K562 (cell line): Measurements from ENCODE around the gene PPIE. TPM values are rescaled to one million over a fixed set of nuclear protein-coding genes. Genes with fewer than 3 reads are reported as not detected.

Source experiments
- CBX3 ChIP-seq, 2 experiments: IDR thresholded peaks; 1 replicate in 1 of 2; 2 replicates in 1 of 2; pipeline ENCODE4 v1.6.1; 2012; ENCODE audit warnings: inconsistent platforms in 2 of 2, low read length in 2 of 2, borderline replicate concordance in 1 of 2, control low read depth in 1 of 2
- CEBPB ChIP-seq: fragments of 450-650 bp; IDR thresholded peaks from 2 replicates; pipeline ENCODE4 v1.6.1; 2016; ENCODE audit warnings: missing genetic modification characterization, missing compliant biosample characterization
- CHCHD3 ChIP-seq: fragments of 250-450 bp; sonication (Bioruptor Pico); IDR thresholded peaks from 2 replicates; pipeline ENCODE4 v2.1.2; 2022; ENCODE audit warnings: mild to moderate bottlenecking
- CREB1 ChIP-seq, 2 experiments: sonication (generic) in 1 of 2; formaldehyde crosslinking in 1 of 2; IDR thresholded peaks; 2 replicates each; pipeline versions ENCODE4 v1.6.1 to v1.8.0; 2012 to 2022; ENCODE audit warnings: inconsistent platforms in 1 of 2, mild to moderate bottlenecking in 1 of 2, missing genetic modification reagents in 1 of 2, moderate library complexity in 1 of 2
- DMBX1 ChIP-seq: fragments of 250-450 bp; sonication (Bioruptor Pico); IDR thresholded peaks from 2 replicates; pipeline ENCODE4 v1.8.0; 2022; ENCODE audit warnings: inconsistent platforms, mild to moderate bottlenecking, moderate library complexity, borderline replicate concordance
- GABPB2 ChIP-seq: fragments of 250-450 bp; sonication (Bioruptor Pico); conservative IDR thresholded peaks from 2 replicates; pipeline ENCODE4 v1.5.1; 2021; ENCODE audit warnings: mild to moderate bottlenecking
- NCOA2 ChIP-seq, 2 experiments: fragments of 450-650 bp; IDR thresholded peaks; 2 replicates each; pipeline ENCODE4 v1.6.1; 2018; ENCODE audit warnings: mild to moderate bottlenecking in 2 of 2, moderate library complexity in 1 of 2; ENCODE audit not compliant: partially characterized antibody in 2 of 2
- NFIC ChIP-seq: fragments of 450-650 bp; IDR thresholded peaks from 2 replicates; pipeline ENCODE4 v1.6.1; 2017; ENCODE audit warnings: mild to moderate bottlenecking, inconsistent platforms
- SIX5 ChIP-seq, 2 experiments: IDR thresholded peaks; 2 replicates each; pipeline ENCODE4 v1.6.1; 2011; ENCODE audit warnings: low read length in 2 of 2, borderline replicate concordance in 1 of 2, low read depth in 1 of 2, mild to moderate bottlenecking in 1 of 2, moderate library complexity in 1 of 2; ENCODE audit not compliant: insufficient read depth in 1 of 2
- SP1 ChIP-seq: sonication (generic); formaldehyde crosslinking; IDR thresholded peaks from 2 replicates; pipeline ENCODE4 v1.8.1; 2022; ENCODE audit warnings: mild to moderate bottlenecking, missing genetic modification reagents
- ZBTB1 ChIP-seq: sonication (generic); formaldehyde crosslinking; IDR thresholded peaks from 2 replicates; pipeline ENCODE4 v1.8.1; 2023; ENCODE audit warnings: missing genetic modification reagents, low read depth, mild to moderate bottlenecking, borderline replicate concordance
- ZFP30 ChIP-seq: fragments of 250-450 bp; sonication (Bioruptor Pico); IDR thresholded peaks from 2 replicates; pipeline ENCODE4 v1.8.0; 2022; ENCODE audit warnings: moderate library complexity, mild to moderate bottlenecking, inconsistent platforms, borderline replicate concordance
- ZNF354B ChIP-seq: fragments of 250-450 bp; sonication (Bioruptor Pico); IDR thresholded peaks from 2 replicates; pipeline ENCODE4 v1.4.0; 2020
- ZNF431 ChIP-seq: sonication (generic); formaldehyde crosslinking; IDR thresholded peaks from 2 replicates; pipeline ENCODE4 v1.8.0; 2022; ENCODE audit warnings: mild to moderate bottlenecking, missing genetic modification reagents
- ZNF551 ChIP-seq: fragments of 250-450 bp; sonication (Bioruptor Pico); IDR thresholded peaks from 2 replicates; pipeline ENCODE4 v1.5.0; 2021; ENCODE audit warnings: mild to moderate bottlenecking, moderate library complexity
- polyA plus RNA-seq, 8 experiments: library from polyadenylated mRNA; depleted of rRNA in 4 of 8; stranded (reverse) in 5 of 8; unstranded in 3 of 8; fragments of >200 nt; fragmentation: Nextera tagmentation in 2 of 8; fragmentation: Illumina TruSeq in 1 of 8; extraction: Ambion mirVana in 2 of 8; extraction: Trizol in 1 of 8; gene quantifications; 2 replicates each; pipeline versions ENCODE4 v1.2.1 to v1.2.3, GENCODE V29; 2011 to 2014; ENCODE audit warnings: inconsistent platforms in 1 of 8, missing spikeins in 1 of 8
- total RNA-seq, 7 experiments: library from RNA; depleted of rRNA in 6 of 7; stranded (reverse); fragments of >200 nt in 6 of 7; fragmentation: Illumina TruSeq in 2 of 7; extraction: Trizol in 2 of 7; gene quantifications; 2 replicates each; pipeline versions ENCODE4 v1.2.1 to v1.2.3, GENCODE V29; 2011 to 2021; ENCODE audit warnings: low replicate concordance in 1 of 7
- TF ChIP-seq, protein P1 (sequence below): fragments of 450-650 bp; IDR thresholded peaks from 2 replicates; pipeline ENCODE4 v1.7.1; 2018; ENCODE audit warnings: mild to moderate bottlenecking, low read depth; ENCODE audit not compliant: partially characterized antibody
- TF ChIP-seq, protein P2 (sequence below): IDR thresholded peaks from 2 replicates; pipeline ENCODE4 v1.6.1; 2011; ENCODE audit warnings: borderline replicate concordance, low read depth, mild to moderate bottlenecking, moderate library complexity, low read length; ENCODE audit not compliant: insufficient read depth, poor library complexity, severe bottlenecking
- TF ChIP-seq, protein P3 (sequence below): fragments of 450-650 bp; IDR thresholded peaks from 2 replicates; pipeline ENCODE4 v1.6.1; 2018; ENCODE audit not compliant: partially characterized antibody

PPIE gene
- total and polyA plus RNA-seq, 9 of the 15 experiments (the other 6 are each of a cell fraction or from before 2014, with no cell fraction given), result 75.4 to 444 (median 131) TPM

DNA sequence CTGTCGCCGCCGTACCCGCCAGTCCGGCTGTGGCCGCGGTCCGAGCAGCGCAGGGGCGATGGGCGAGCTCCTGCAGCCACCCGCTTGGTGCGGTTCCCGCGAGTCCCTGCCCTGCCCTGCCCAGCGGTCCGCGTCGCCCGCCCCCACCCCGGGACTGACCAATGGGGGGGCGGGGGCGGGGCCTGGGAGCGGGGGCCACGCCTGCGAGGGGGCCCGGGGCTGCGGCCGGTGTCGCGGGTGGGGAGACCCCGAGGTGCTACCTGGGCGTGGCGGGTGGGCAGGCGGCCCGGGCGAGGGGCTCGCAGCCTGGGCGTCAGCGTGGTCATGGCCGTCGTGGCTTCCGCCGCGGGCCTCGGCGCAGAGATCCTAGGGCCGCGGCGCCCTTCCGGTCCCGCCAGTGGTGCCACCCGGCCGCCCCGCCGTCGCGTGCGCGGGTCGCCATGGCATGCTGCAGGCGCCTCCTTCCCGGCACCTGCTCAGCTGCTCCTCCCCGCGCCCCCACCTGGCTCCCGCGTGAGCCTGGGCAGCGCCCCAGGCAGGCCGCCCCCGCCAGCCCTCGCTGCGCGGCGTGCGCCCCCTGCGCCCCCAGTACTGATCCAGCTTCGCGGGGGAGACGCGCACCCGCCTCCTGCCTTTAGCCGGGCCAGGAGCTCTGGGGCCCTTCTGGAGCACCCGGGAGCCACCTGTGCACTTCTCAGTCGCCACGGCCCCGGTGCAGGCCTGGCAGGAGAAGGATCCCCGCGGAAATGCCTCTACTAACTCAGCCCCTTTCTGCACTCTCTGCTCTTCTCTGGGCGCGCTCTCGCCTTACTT lies 50.3 kb downstream of the PPIE start, which contains the start of gene BMP8B (continued):
- TF ChIP-seq, protein P1, sequence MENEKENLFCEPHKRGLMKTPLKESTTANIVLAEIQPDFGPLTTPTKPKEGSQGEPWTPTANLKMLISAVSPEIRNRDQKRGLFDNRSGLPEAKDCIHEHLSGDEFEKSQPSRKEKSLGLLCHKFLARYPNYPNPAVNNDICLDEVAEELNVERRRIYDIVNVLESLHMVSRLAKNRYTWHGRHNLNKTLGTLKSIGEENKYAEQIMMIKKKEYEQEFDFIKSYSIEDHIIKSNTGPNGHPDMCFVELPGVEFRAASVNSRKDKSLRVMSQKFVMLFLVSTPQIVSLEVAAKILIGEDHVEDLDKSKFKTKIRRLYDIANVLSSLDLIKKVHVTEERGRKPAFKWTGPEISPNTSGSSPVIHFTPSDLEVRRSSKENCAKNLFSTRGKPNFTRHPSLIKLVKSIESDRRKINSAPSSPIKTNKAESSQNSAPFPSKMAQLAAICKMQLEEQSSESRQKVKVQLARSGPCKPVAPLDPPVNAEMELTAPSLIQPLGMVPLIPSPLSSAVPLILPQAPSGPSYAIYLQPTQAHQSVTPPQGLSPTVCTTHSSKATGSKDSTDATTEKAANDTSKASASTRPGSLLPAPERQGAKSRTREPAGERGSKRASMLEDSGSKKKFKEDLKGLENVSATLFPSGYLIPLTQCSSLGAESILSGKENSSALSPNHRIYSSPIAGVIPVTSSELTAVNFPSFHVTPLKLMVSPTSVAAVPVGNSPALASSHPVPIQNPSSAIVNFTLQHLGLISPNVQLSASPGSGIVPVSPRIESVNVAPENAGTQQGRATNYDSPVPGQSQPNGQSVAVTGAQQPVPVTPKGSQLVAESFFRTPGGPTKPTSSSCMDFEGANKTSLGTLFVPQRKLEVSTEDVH, result no peak
- TF ChIP-seq SIX5 (IDR thresholded peaks at IDR 0.05; ENCODE audit: borderline replicate concordance in 1 of 2, insufficient read depth in 1 of 2, low read depth in 1 of 2, low read length in 2 of 2), result no peak
- TF ChIP-seq DMBX1, result peak; percentile 38; the same call in 1 of the 2 replicates
- no peak for TF ChIP-seq ZNF354B (CRISPR knock-in tag)
- TF ChIP-seq ZBTB1 (CRISPR knock-in tag), result peak; percentile 70
- no peak for TF ChIP-seq CHCHD3 (CRISPR knock-in tag)
- no peak for TF ChIP-seq ZNF551 (CRISPR knock-in tag)
- no peak for TF ChIP-seq GABPB2 (CRISPR knock-in tag)
- TF ChIP-seq, protein P2, sequence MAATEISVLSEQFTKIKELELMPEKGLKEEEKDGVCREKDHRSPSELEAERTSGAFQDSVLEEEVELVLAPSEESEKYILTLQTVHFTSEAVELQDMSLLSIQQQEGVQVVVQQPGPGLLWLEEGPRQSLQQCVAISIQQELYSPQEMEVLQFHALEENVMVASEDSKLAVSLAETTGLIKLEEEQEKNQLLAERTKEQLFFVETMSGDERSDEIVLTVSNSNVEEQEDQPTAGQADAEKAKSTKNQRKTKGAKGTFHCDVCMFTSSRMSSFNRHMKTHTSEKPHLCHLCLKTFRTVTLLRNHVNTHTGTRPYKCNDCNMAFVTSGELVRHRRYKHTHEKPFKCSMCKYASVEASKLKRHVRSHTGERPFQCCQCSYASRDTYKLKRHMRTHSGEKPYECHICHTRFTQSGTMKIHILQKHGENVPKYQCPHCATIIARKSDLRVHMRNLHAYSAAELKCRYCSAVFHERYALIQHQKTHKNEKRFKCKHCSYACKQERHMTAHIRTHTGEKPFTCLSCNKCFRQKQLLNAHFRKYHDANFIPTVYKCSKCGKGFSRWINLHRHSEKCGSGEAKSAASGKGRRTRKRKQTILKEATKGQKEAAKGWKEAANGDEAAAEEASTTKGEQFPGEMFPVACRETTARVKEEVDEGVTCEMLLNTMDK, result peak; percentile 18
- TF ChIP-seq, protein P3, sequence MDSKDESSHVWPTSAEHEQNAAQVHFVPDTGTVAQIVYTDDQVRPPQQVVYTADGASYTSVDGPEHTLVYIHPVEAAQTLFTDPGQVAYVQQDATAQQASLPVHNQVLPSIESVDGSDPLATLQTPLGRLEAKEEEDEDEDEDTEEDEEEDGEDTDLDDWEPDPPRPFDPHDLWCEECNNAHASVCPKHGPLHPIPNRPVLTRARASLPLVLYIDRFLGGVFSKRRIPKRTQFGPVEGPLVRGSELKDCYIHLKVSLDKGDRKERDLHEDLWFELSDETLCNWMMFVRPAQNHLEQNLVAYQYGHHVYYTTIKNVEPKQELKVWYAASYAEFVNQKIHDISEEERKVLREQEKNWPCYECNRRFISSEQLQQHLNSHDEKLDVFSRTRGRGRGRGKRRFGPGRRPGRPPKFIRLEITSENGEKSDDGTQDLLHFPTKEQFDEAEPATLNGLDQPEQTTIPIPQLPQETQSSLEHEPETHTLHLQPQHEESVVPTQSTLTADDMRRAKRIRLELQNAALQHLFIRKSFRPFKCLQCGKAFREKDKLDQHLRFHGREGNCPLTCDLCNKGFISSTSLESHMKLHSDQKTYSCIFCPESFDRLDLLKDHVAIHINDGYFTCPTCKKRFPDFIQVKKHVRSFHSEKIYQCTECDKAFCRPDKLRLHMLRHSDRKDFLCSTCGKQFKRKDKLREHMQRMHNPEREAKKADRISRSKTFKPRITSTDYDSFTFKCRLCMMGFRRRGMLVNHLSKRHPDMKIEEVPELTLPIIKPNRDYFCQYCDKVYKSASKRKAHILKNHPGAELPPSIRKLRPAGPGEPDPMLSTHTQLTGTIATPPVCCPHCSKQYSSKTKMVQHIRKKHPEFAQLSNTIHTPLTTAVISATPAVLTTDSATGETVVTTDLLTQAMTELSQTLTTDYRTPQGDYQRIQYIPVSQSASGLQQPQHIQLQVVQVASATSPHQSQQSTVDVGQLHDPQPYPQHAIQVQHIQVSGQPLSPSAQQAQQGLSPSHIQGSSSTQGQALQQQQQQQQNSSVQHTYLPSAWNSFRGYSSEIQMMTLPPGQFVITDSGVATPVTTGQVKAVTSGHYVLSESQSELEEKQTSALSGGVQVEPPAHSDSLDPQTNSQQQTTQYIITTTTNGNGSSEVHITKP, result no peak
- TF ChIP-seq CBX3 (IDR thresholded peaks at IDR 0.05; ENCODE audit: borderline replicate concordance in 1 of 2, low read length in 2 of 2), result no peak
- peak; percentile 84; the same call in 1 of the 2 replicates for TF ChIP-seq ZNF431 (CRISPR knock-in tag)
- peak; percentile 20; the same call in 1 of the 2 replicates for TF ChIP-seq CREB1 (IDR thresholded peaks at IDR 0.05)
- no peak; the same call in 1 of the 2 replicates for TF ChIP-seq CREB1 (CRISPR knock-in tag; IDR thresholded peaks at IDR 0.05)
- no peak for TF ChIP-seq CEBPB (tag)
- TF ChIP-seq ZFP30 (CRISPR knock-in tag), result no peak
- peak; percentile 63; the same call in 1 of the 2 replicates for TF ChIP-seq SP1 (CRISPR knock-in tag)
- TF ChIP-seq NCOA2 (IDR thresholded peaks at IDR 0.05; ENCODE audit: partially characterized antibody in 2 of 2), result no peak
- TF ChIP-seq NFIC, result peak; percentile 50; the same call in 1 of the 2 replicates
